Activated CD4-positive, alpha-beta T cell treated with anti-CD3 and anti-CD28 coated beads, Interleukin-2, amount 50 U/mL, for 48 hours (primary cell): ENCODE data around the gene TMEM179.
"Not testable (repeated sequence)": the region's sequence is repeated elsewhere in the genome, so short reads cannot be mapped to it uniquely, and the experiment has no call there.

Source experiments
- DNase-seq, 2 experiments: peaks; one replicate each; pipeline ENCODE4 v3.0.0-alpha.2; 2020

The TMEM179 gene

GRCh38 chr14:104636846-104637545, 32.4 kb upstream of the TMEM179 start:
- DNase-seq: not testable (repeated sequence)

GRCh38 chr14:104636131-104636530, 31.6 kb upstream of the TMEM179 start:
- DNase-seq: no peak

GRCh38 chr14:104635717-104636116, 31.1 kb upstream of the TMEM179 start:
- no peak for DNase-seq

GRCh38 chr14:104634886-104635570, 30.5 kb upstream of the TMEM179 start:
- no peak for DNase-seq

- no peak for DNase-seq
Observed at GRCh38 chr14:104634138-104634760, 29.7 kb upstream of the TMEM179 start.

- no peak for DNase-seq
Observed at GRCh38 chr14:104633276-104634137, 28.9 kb upstream of the TMEM179 start.

GRCh38 chr14:104632781-104633180, 28.2 kb upstream of the TMEM179 start:
- DNase-seq: no peak

- DNase-seq: no peak
Observed at GRCh38 chr14:104624939-104625338, 20.4 kb upstream of the TMEM179 start.

- DNase-seq: no peak
Observed at GRCh38 chr14:104614126-104614812, 9.7 kb upstream of the TMEM179 start.

GRCh38 chr14:104611881-104612280, 7.3 kb upstream of the TMEM179 start:
- DNase-seq: no peak

GRCh38 chr14:104610749-104611310, 6.3 kb upstream of the TMEM179 start:
- DNase-seq: no peak

GRCh38 chr14:104609666-104610065, 5.1 kb upstream of the TMEM179 start:
- no peak for DNase-seq

- no peak for DNase-seq
Observed at GRCh38 chr14:104603711-104604401, 716 bp downstream of the TMEM179 start.

GRCh38 chr14:104602933-104603325, 1.6 kb downstream of the TMEM179 start:
- DNase-seq: no peak

GRCh38 chr14:104602315-104602932, 2.1 kb downstream of the TMEM179 start:
- DNase-seq: no peak

- no peak for DNase-seq
Observed at GRCh38 chr14:104601786-104602185, 2.8 kb downstream of the TMEM179 start.

GRCh38 chr14:104600805-104601204, 3.8 kb downstream of the TMEM179 start:
- no peak for DNase-seq

- DNase-seq: no peak
Observed at GRCh38 chr14:104600141-104600643, 4.4 kb downstream of the TMEM179 start.

GRCh38 chr14:104599446-104599845, 5.1 kb downstream of the TMEM179 start:
- no peak for DNase-seq

- no peak for DNase-seq
Observed at GRCh38 chr14:104598910-104599273, 5.7 kb downstream of the TMEM179 start.
